WTC11 (cell line): ENCODE measurements around the gene ICOS. TPM values are rescaled to one million over a fixed set of nuclear protein-coding genes. Genes with fewer than 3 reads are reported as not detected.

ENCODE experiments used
- ATAC-seq: fragments of 200-7000 bp; cut with Tn5 transposase; 2 replicates; pipeline ENCODE4 v1.10.0; 2021; ENCODE audit warnings: mild to moderate bottlenecking, moderate library complexity
- CTCF ChIA-PET: fragments of 300-600 bp; sonication (Branson Sonifier 250); formaldehyde crosslinking; loops from one replicate; lab custom pipeline; 2021; ENCODE audit warnings: antibody characterized with exemption; lab: Charles Lee
- POLR2A ChIA-PET: fragments of 350-600 bp; sonication (Branson Sonifier 250); formaldehyde crosslinking; loops from one replicate; lab custom pipeline; 2021; ENCODE audit warnings: antibody characterized with exemption; lab: Charles Lee
- DNase-seq: peaks from one replicate; pipeline ENCODE4 v3.0.0; 2021; ENCODE audit warnings: low spot score
- H3K27ac Mint-ChIP-seq: 2 replicates; pipeline ENCODE4 v1.8.0; 2021; ENCODE audit warnings: mixed read lengths
- H3K27me3 Mint-ChIP-seq: 2 replicates; pipeline ENCODE4 v1.8.0; 2021; ENCODE audit warnings: low read depth, mild to moderate bottlenecking, moderate library complexity, mixed read lengths
- H3K36me3 Mint-ChIP-seq: 2 replicates; pipeline ENCODE4 v1.8.0; 2021; ENCODE audit warnings: mixed read lengths
- H3K4me1 Mint-ChIP-seq: 2 replicates; pipeline ENCODE4 v1.8.0; 2022; ENCODE audit warnings: mixed read lengths
- H3K4me3 Mint-ChIP-seq: 2 replicates; pipeline ENCODE4 v1.8.0; 2021; ENCODE audit warnings: mild to moderate bottlenecking, moderate library complexity, mixed read lengths
- H3K9me3 Mint-ChIP-seq: 2 replicates; pipeline ENCODE4 v1.8.0; 2021; ENCODE audit warnings: mixed read lengths
- ATF6 ChIP-seq: sonication (generic); formaldehyde crosslinking; IDR thresholded peaks from 2 replicates; pipeline ENCODE4 v1.8.1; 2023; ENCODE audit warnings: mild to moderate bottlenecking, missing genetic modification reagents
- ESRRA ChIP-seq: sonication (generic); formaldehyde crosslinking; IDR thresholded peaks from 2 replicates; pipeline ENCODE4 v1.8.1; 2022; ENCODE audit warnings: mild to moderate bottlenecking, missing genetic modification reagents, borderline replicate concordance
- HMGA2 ChIP-seq: fragments of 250-450 bp; sonication (Bioruptor Pico); IDR thresholded peaks from 2 replicates; pipeline ENCODE4 v1.4.0; 2021; ENCODE audit warnings: mild to moderate bottlenecking, moderate library complexity
- IRF1 ChIP-seq: sonication (generic); formaldehyde crosslinking; IDR thresholded peaks from 2 replicates; pipeline ENCODE4 v1.8.0; 2023; ENCODE audit warnings: missing genetic modification reagents
- JAZF1 ChIP-seq: fragments of 250-450 bp; sonication (Bioruptor Pico); IDR thresholded peaks from 2 replicates; pipeline ENCODE4 v1.9.0; 2021; ENCODE audit warnings: moderate library complexity, mild to moderate bottlenecking, inconsistent platforms
- JUN ChIP-seq: sonication (generic); formaldehyde crosslinking; IDR thresholded peaks from 2 replicates; pipeline ENCODE4 v1.8.0; 2023; ENCODE audit warnings: mild to moderate bottlenecking, missing genetic modification reagents
- NFYB ChIP-seq: sonication (generic); formaldehyde crosslinking; conservative IDR thresholded peaks from 2 replicates; pipeline ENCODE4 v1.8.0; 2022; ENCODE audit warnings: low read depth, missing genetic modification reagents
- OVOL2 ChIP-seq: fragments of 250-450 bp; sonication (Bioruptor Pico); IDR thresholded peaks from 2 replicates; pipeline ENCODE4 v1.9.0; 2021; ENCODE audit warnings: mild to moderate bottlenecking, borderline replicate concordance
- PRRX2 ChIP-seq: fragments of 250-450 bp; sonication (Bioruptor Pico); IDR thresholded peaks from 2 replicates; pipeline ENCODE4 v1.8.0; 2021; ENCODE audit warnings: mild to moderate bottlenecking
- SMAD4 ChIP-seq: sonication (generic); formaldehyde crosslinking; IDR thresholded peaks from 2 replicates; pipeline ENCODE4 v1.8.0; 2022; ENCODE audit warnings: mild to moderate bottlenecking, missing genetic modification reagents
- ZMAT4 ChIP-seq: fragments of 250-450 bp; sonication (Bioruptor Pico); IDR thresholded peaks from 2 replicates; pipeline ENCODE4 v1.9.0; 2021; ENCODE audit warnings: mild to moderate bottlenecking
- ZNF281 ChIP-seq: sonication (generic); formaldehyde crosslinking; IDR thresholded peaks from 2 replicates; pipeline ENCODE4 v1.8.0; 2023; ENCODE audit warnings: mild to moderate bottlenecking, missing genetic modification reagents
- ZNF416 ChIP-seq: fragments of 250-450 bp; sonication (Bioruptor Pico); IDR thresholded peaks from 2 replicates; pipeline ENCODE4 v1.9.0; 2021; ENCODE audit warnings: mild to moderate bottlenecking, inconsistent platforms
- ZNF423 ChIP-seq: fragments of 250-450 bp; sonication (Bioruptor Pico); IDR thresholded peaks from 2 replicates; pipeline ENCODE4 v2.1.2; 2022; ENCODE audit warnings: mild to moderate bottlenecking, moderate library complexity
- total RNA-seq: library from RNA; stranded (reverse); gene quantifications from 3 replicates; pipeline ENCODE4 v1.2.3, GENCODE V29; 2021
- TF ChIP-seq, protein P1 (sequence below): sonication (generic); formaldehyde crosslinking; IDR thresholded peaks from 2 replicates; pipeline ENCODE4 v1.8.0; 2023; ENCODE audit warnings: missing genetic modification reagents, mild to moderate bottlenecking, borderline replicate concordance
- TF ChIP-seq, protein P2 (sequence below): sonication (generic); formaldehyde crosslinking; IDR thresholded peaks from 2 replicates; pipeline ENCODE4 v1.8.0; 2022; ENCODE audit warnings: missing genetic modification reagents
- TF ChIP-seq, protein P3 (sequence below): fragments of 250-450 bp; sonication (Bioruptor Pico); IDR thresholded peaks from 2 replicates; pipeline ENCODE4 v1.8.0; 2021; ENCODE audit warnings: mild to moderate bottlenecking
- TF ChIP-seq, protein P4 (sequence below): sonication (generic); formaldehyde crosslinking; IDR thresholded peaks from 2 replicates; pipeline ENCODE4 v1.8.1; 2022; ENCODE audit warnings: low read depth, missing genetic modification reagents, borderline replicate concordance

The ICOS gene
- total RNA-seq, 1 experiment from 2014 or later: 0.11 TPM

GRCh38 chr2:203916756-203917155 lies 19.8 kb upstream of the ICOS start (continued):
- TF ChIP-seq, protein P1, sequence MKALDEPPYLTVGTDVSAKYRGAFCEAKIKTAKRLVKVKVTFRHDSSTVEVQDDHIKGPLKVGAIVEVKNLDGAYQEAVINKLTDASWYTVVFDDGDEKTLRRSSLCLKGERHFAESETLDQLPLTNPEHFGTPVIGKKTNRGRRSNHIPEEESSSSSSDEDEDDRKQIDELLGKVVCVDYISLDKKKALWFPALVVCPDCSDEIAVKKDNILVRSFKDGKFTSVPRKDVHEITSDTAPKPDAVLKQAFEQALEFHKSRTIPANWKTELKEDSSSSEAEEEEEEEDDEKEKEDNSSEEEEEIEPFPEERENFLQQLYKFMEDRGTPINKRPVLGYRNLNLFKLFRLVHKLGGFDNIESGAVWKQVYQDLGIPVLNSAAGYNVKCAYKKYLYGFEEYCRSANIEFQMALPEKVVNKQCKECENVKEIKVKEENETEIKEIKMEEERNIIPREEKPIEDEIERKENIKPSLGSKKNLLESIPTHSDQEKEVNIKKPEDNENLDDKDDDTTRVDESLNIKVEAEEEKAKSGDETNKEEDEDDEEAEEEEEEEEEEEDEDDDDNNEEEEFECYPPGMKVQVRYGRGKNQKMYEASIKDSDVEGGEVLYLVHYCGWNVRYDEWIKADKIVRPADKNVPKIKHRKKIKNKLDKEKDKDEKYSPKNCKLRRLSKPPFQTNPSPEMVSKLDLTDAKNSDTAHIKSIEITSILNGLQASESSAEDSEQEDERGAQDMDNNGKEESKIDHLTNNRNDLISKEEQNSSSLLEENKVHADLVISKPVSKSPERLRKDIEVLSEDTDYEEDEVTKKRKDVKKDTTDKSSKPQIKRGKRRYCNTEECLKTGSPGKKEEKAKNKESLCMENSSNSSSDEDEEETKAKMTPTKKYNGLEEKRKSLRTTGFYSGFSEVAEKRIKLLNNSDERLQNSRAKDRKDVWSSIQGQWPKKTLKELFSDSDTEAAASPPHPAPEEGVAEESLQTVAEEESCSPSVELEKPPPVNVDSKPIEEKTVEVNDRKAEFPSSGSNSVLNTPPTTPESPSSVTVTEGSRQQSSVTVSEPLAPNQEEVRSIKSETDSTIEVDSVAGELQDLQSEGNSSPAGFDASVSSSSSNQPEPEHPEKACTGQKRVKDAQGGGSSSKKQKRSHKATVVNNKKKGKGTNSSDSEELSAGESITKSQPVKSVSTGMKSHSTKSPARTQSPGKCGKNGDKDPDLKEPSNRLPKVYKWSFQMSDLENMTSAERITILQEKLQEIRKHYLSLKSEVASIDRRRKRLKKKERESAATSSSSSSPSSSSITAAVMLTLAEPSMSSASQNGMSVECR (CRISPR knock-in tag): no peak

- no peak overlapping the region for H3K4me3 Mint-ChIP-seq
- no peaks in the 10 kb centered on the region for H3K36me3 Mint-ChIP-seq
- DNase-seq (no peak), ATAC-seq (peak; percentile 80)
- CTCF ChIA-PET: interaction anchor here (1.1 to 1.7 kb wide), 3 partner anchors 9 to 103 kb away, joined by 5 to 17 read pairs (median 6); no protein-coding TSS in a partner anchor
- POLR2A ChIA-PET: interaction anchor here (0.6 kb wide), 1 partner anchor 1413 kb away, joined by 3 read pairs; no protein-coding TSS in a partner anchor
- no peaks in the 10 kb centered on the region; the same call in 1 of the 2 replicates for H3K27me3 Mint-ChIP-seq
- H3K27ac Mint-ChIP-seq: no peak overlapping the region
- H3K9me3 Mint-ChIP-seq: no peaks in the 10 kb centered on the region
- peaks cover 13% of the 10 kb centered on the region for H3K4me1 Mint-ChIP-seq
- no peak for TF ChIP-seq NFYB (CRISPR knock-in tag)
- TF ChIP-seq IRF1 (CRISPR knock-in tag): no peak
- TF ChIP-seq, protein P2, sequence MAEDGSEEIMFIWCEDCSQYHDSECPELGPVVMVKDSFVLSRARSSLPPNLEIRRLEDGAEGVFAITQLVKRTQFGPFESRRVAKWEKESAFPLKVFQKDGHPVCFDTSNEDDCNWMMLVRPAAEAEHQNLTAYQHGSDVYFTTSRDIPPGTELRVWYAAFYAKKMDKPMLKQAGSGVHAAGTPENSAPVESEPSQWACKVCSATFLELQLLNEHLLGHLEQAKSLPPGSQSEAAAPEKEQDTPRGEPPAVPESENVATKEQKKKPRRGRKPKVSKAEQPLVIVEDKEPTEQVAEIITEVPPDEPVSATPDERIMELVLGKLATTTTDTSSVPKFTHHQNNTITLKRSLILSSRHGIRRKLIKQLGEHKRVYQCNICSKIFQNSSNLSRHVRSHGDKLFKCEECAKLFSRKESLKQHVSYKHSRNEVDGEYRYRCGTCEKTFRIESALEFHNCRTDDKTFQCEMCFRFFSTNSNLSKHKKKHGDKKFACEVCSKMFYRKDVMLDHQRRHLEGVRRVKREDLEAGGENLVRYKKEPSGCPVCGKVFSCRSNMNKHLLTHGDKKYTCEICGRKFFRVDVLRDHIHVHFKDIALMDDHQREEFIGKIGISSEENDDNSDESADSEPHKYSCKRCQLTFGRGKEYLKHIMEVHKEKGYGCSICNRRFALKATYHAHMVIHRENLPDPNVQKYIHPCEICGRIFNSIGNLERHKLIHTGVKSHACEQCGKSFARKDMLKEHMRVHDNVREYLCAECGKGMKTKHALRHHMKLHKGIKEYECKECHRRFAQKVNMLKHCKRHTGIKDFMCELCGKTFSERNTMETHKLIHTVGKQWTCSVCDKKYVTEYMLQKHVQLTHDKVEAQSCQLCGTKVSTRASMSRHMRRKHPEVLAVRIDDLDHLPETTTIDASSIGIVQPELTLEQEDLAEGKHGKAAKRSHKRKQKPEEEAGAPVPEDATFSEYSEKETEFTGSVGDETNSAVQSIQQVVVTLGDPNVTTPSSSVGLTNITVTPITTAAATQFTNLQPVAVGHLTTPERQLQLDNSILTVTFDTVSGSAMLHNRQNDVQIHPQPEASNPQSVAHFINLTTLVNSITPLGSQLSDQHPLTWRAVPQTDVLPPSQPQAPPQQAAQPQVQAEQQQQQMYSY (CRISPR knock-in tag): no peak
- TF ChIP-seq, protein P3, sequence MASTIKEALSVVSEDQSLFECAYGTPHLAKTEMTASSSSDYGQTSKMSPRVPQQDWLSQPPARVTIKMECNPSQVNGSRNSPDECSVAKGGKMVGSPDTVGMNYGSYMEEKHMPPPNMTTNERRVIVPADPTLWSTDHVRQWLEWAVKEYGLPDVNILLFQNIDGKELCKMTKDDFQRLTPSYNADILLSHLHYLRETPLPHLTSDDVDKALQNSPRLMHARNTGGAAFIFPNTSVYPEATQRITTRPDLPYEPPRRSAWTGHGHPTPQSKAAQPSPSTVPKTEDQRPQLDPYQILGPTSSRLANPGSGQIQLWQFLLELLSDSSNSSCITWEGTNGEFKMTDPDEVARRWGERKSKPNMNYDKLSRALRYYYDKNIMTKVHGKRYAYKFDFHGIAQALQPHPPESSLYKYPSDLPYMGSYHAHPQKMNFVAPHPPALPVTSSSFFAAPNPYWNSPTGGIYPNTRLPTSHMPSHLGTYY (CRISPR knock-in tag): no peak
- TF ChIP-seq ZMAT4 (CRISPR knock-in tag): no peak
- TF ChIP-seq ZNF416 (CRISPR knock-in tag): no peak
- TF ChIP-seq PRRX2: no peak
- no peak for TF ChIP-seq ZNF423 (CRISPR knock-in tag)
- no peak for TF ChIP-seq JUN (CRISPR knock-in tag)
- TF ChIP-seq OVOL2 (CRISPR knock-in tag): no peak
- TF ChIP-seq, protein P4, sequence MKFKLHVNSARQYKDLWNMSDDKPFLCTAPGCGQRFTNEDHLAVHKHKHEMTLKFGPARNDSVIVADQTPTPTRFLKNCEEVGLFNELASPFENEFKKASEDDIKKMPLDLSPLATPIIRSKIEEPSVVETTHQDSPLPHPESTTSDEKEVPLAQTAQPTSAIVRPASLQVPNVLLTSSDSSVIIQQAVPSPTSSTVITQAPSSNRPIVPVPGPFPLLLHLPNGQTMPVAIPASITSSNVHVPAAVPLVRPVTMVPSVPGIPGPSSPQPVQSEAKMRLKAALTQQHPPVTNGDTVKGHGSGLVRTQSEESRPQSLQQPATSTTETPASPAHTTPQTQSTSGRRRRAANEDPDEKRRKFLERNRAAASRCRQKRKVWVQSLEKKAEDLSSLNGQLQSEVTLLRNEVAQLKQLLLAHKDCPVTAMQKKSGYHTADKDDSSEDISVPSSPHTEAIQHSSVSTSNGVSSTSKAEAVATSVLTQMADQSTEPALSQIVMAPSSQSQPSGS: no peak
- no peak for TF ChIP-seq ZNF281
- no peak for TF ChIP-seq JAZF1
- no peak for TF ChIP-seq ESRRA
- no peak for TF ChIP-seq ATF6
- no peak for TF ChIP-seq SMAD4
- TF ChIP-seq HMGA2 (CRISPR knock-in tag): no peak
Observed at GRCh38 chr2:203918264-203918663, 18.3 kb upstream of the ICOS start.
